Rectal smooth muscle tissue (tissue), 1 donor: ENCODE results near the gene OR2V1.
"Not testable (repeated sequence)": the region's sequence is repeated elsewhere in the genome, so short reads cannot be mapped to it uniquely, and the experiment has no call there.

Experiments used
- H3K27ac ChIP-seq: one replicate; pipeline ENCODE4 v1.7.0; 2013; ENCODE audit warnings: low read depth, low read length, inconsistent platforms
- H3K27me3 ChIP-seq: one replicate; pipeline ENCODE4 v1.7.0; 2013; ENCODE audit warnings: low read length; ENCODE audit not compliant: control insufficient read depth, insufficient read depth
- H3K36me3 ChIP-seq: one replicate; pipeline ENCODE4 v1.7.0; 2013; ENCODE audit warnings: low read length; ENCODE audit not compliant: control insufficient read depth, insufficient read depth
- H3K4me1 ChIP-seq: one replicate; pipeline ENCODE4 v1.7.0; 2013; ENCODE audit warnings: low read length; ENCODE audit not compliant: control insufficient read depth, insufficient read depth
- H3K4me3 ChIP-seq: one replicate; pipeline ENCODE4 v1.7.0; 2013; ENCODE audit warnings: low read length
- H3K9ac ChIP-seq: one replicate; pipeline ENCODE4 v1.7.0; 2013; ENCODE audit warnings: low read length

Gene OR2V1

DNA sequence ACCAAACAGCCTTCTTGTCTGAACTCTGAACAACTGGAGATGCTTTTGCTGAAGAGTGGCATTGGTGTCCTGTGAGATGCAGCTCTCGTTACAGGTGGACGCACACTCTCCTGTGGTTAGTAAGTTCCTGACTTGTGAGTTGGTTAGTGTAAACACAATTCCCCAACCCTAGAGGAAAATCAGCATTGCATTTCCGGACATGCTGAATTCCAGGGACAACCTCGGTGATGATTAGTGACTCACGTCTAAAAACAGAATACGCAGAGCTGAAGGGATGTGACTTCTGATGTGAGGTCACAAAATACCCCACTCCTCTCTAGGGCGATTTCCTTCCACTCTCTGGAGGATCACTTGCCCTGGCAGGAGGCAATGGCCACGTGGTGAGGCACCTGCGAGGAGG is 21.4 kb upstream of the OR2V1 start:
- H3K36me3 ChIP-seq, result no peaks in the 10 kb centered on the region
- H3K27ac ChIP-seq, result no peak overlapping the region
- no peak overlapping the region for H3K4me3 ChIP-seq
- no peak overlapping the region for H3K9ac ChIP-seq
- H3K4me1 ChIP-seq, result no peaks in the 10 kb centered on the region
- H3K27me3 ChIP-seq, result peaks cover 6% of the 10 kb centered on the region

DNA sequence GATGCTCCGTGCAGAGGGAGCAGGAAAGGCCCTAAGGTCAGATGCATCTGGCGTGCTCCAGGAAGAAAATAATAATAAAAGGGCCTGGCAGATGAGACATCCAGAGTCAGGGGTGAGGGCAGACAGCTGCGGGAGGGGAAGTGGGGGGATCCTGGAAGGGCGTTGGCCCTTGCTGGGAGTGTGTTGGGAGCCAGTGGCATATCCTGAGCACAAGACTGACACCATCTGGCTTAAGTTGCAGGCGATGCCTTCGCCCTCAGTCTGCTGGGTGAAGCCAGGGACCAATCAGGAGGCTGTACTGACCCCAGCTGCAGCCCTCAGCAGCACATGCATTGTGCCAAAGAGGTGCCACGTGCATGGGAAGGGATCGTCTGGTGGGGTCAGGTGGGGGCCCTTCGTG is 20.2 kb upstream of the OR2V1 start:
- no peak overlapping the region for H3K4me3 ChIP-seq
- H3K9ac ChIP-seq, result no peak overlapping the region
- no peak overlapping the region for H3K27ac ChIP-seq
- no peaks in the 10 kb centered on the region for H3K36me3 ChIP-seq
- peaks cover 6% of the 10 kb centered on the region for H3K27me3 ChIP-seq
- no peaks in the 10 kb centered on the region for H3K4me1 ChIP-seq

DNA sequence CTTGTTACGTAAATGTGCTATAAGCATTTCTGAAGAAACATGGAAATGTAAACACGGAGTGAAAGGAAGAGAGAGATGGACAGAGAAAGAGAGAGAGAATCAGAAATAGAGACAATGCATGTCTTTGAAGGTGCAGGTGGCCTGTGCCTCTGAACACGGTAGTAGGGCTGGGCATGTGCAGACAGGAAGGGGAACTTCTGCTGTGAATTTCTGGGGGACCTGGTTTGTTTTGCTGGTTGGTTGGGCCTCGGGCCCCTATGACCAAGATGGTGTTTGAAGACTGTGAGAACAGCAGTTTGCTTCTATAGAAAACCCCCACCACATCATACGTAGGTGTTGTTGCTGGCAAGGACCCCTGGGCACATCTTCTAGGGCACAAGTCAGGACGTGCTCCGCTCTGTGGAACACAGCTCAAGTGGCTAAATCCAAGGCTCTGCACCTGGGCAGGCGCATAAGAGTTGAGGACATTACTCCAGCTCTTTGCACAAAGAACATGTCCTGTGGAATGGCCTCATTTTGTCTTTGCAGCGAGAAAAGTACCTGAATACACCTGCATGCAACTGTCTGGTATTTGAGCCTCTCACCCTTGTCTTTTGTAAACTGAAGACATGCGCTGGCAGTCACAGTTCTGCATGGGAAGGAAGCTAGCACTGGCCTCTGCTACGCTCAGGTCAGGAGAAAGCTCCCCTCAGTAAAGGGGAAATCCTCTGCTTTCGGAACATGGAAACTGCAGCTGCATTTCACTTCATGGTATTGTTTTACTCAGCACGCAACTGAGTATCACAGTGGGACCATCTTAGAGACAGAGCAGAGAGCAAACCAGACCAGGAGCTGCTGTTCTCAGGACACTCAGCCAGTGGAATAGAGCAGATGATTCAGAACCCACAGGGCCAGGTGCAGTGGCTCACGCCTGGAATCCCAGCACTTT is 19.1 kb upstream of the OR2V1 start:
- Histone ChIP-seq H3K4me1 (no peaks in the 10 kb centered on the region), H3K4me3 (no peak overlapping the region), H3K27me3 (peaks cover 6% of the 10 kb centered on the region), H3K36me3 (no peaks in the 10 kb centered on the region), H3K27ac (no peak overlapping the region), H3K9ac (no peak overlapping the region)

DNA sequence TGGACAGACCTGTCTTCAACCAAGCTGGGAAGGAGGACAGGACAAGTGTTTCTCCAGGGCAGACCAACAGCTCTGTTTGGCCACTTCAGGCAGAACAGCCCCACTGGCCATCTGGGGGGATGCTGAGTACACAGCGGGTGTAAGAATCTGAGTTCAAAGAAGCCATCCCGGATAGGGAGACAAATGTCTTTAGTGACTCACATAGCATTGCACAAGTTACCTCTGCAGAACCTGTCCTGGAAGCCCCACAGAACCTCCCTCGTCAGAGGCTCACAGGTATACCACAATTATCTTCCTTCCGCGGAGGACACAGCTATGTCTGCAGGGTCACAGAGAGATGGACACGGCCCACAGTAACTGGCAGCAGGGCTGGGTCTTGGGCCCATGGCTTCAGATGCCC is 18.4 kb upstream of the OR2V1 start:
- no peak overlapping the region for H3K4me3 ChIP-seq
- no peaks in the 10 kb centered on the region for H3K4me1 ChIP-seq
- H3K27me3 ChIP-seq, result peaks cover 6% of the 10 kb centered on the region
- H3K27ac ChIP-seq, result no peak overlapping the region
- H3K36me3 ChIP-seq, result no peaks in the 10 kb centered on the region
- no peak overlapping the region for H3K9ac ChIP-seq

DNA sequence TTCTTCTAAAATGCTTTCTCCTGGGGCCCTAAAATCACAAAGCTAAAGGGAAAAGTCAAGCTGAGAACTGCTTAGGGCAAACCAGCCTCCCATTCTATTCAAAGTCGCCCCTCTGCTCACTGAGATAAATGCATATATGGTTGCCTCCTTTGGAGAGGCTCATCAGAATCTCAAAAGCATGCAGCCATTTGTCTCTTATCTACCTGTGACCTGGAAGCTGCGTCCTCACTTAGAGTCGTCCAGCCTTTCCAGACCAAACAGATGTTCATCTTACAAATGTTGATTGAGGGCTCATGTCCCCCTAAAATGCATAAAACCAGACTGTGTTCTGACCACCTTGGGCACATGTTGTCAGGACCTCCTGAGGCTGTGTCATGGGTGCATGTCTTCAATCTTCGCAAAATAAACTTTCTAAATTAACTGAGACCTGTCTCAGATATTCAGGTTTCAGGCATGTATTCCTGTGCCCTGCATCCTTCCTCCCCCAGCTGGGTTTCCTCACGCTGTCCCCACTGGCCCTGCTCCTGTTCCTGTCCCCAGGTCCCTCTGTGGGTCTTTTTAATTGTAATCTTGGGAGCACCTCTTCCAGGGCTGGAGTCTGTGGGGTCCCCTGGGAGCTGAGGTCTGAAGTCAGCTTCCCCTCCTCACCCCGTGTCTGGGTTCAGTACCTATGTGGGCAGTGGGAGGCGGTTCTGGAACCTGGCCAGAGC is 16.1 kb upstream of the OR2V1 start, which contains the start of gene OR2V2:
Gene OR2V2, plus strand, starts transcription at position 660 of the 710 bp plus-strand sequence. CDS start 7,357 bp downstream, outside the sequence.
- not testable (repeated sequence) for H3K4me1 ChIP-seq, H3K27me3 ChIP-seq

DNA sequence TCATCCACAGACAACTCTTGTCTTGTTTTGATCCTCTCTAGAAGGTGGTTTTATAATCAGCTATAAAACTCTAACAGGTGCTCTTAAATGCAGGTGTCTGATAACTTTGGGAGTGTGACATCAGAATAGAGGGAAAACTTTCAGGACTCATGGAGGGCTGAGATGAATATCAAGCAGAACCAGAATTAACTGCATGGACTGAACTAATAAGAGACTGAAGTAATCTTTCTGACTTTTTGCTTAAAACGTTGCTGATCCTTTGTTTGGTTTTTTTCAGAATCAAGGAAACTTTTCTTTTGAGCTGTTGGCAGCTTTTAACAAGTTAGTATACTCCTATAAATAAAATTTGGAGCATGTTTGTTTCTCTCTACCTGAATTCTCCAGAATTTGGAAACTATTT is 14.2 kb upstream of the OR2V1 start:
- H3K4me1 ChIP-seq, result no peaks in the 10 kb centered on the region
- H3K4me3 ChIP-seq, result no peak overlapping the region
- no peaks in the 10 kb centered on the region for H3K27me3 ChIP-seq
- H3K27ac ChIP-seq, result no peak overlapping the region
- no peaks in the 10 kb centered on the region for H3K36me3 ChIP-seq
- H3K9ac ChIP-seq, result no peak overlapping the region

More for the DNA sequence above, 16.1 kb upstream of the OR2V1 start, which contains the start of gene OR2V2:
- H3K27ac ChIP-seq, H3K9ac ChIP-seq, H3K4me3 ChIP-seq, H3K36me3 ChIP-seq: not testable (repeated sequence)

DNA sequence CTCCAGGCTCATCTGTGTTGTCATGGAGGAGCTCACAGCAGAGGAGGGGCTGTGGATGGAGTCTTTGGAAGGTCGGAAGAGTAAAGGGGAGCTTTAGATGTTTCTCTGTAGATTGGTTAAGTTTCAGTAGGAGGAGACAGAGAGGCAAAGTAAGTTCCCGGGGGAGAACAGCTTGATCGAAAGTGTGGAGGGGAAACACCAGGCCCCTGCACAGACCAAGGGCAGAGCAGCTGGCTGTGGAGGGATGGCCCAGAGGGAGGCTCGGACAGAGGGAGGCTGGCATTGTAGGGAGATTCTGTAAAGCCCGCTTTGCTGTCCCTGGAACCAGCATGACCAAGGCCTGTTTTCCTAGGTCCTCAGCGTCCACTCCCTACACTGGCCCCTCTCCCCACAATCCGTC is 11.1 kb upstream of the OR2V1 start:
- no peaks in the 10 kb centered on the region for H3K27me3 ChIP-seq
- no peaks in the 10 kb centered on the region for H3K4me1 ChIP-seq
- no peak overlapping the region for H3K27ac ChIP-seq
- no peaks in the 10 kb centered on the region for H3K36me3 ChIP-seq
- H3K9ac ChIP-seq, result no peak overlapping the region
- H3K4me3 ChIP-seq, result no peak overlapping the region

DNA sequence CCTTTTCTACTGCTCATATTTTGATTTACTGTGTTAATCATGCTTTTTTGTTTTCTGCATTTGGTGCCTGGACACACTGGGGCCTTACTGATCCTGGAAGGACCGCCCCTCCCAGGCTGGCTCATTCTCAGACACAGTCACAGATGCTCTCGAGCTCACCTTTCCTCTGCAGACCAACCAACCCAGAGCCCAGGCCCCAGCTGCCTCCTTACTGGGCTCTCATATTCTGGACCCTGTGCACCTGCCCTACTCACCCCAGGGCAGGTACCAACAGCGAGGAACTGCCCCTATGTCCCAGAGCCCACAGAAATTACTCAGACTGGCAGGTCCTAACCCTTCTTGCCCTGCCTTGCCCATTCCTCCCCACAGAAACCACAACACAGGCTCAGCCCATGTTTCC is 9.8 kb upstream of the OR2V1 start:
- no peak overlapping the region for H3K4me3 ChIP-seq
- no peak overlapping the region for H3K27ac ChIP-seq
- no peaks in the 10 kb centered on the region for H3K4me1 ChIP-seq
- H3K27me3 ChIP-seq, result no peaks in the 10 kb centered on the region
- no peaks in the 10 kb centered on the region for H3K36me3 ChIP-seq
- no peak overlapping the region for H3K9ac ChIP-seq

DNA sequence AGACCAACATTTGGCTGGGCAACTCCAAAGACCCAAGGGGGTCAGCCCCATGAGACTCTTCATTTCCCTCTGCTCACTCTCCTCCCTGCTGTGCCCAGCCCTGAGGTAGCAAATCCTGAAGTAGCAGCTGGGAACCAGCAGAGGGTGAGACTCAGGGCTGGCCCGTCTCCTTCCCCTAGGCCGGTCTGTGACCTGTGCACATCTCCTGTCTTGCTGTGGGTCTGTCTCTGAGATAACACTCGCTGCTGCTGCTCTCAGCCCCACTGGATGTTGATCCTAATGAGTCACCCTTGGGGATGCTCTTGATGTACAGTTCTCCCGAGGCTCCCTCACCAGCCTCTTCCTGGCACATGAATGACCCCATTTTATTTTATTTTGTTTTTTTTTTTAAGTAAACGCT is 7.3 kb upstream of the OR2V1 start:
- no peaks in the 10 kb centered on the region for H3K36me3 ChIP-seq
- no peaks in the 10 kb centered on the region for H3K4me1 ChIP-seq
- no peaks in the 10 kb centered on the region for H3K27me3 ChIP-seq
- no peak overlapping the region for H3K4me3 ChIP-seq
- H3K9ac ChIP-seq, result no peak overlapping the region
- no peak overlapping the region for H3K27ac ChIP-seq

DNA sequence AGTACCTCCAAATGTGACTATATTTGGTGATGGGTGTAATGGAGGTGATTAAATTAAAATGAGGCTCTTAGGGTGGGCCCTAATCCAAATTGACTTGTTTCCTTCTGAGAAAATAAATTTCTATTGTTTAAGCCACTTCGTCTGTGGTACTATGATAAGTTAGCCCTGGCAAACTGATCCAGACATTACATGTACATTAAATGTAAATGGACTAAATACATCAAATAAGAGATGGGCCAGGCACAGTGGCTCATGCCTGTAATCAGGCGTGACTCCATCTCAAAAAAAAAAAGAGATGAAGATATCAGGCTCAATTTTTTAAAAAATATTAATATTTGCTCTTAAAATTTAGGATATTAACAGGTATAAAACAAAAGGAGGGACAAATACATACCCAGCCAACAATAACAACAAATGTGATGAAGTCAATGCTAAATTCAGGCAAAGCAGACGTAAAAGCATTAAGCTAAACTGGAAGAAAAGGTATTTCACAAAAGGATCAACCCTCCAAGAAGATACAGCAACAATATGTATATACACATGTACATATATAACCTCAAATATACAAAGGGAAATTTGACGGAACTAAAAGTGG is 5.5 kb upstream of the OR2V1 start:
- Histone ChIP-seq H3K36me3 (no peaks in the 10 kb centered on the region), H3K4me3 (no peak overlapping the region), H3K4me1 (no peaks in the 10 kb centered on the region), H3K27me3 (no peaks in the 10 kb centered on the region), H3K9ac (no peak overlapping the region), H3K27ac (no peak overlapping the region)

DNA sequence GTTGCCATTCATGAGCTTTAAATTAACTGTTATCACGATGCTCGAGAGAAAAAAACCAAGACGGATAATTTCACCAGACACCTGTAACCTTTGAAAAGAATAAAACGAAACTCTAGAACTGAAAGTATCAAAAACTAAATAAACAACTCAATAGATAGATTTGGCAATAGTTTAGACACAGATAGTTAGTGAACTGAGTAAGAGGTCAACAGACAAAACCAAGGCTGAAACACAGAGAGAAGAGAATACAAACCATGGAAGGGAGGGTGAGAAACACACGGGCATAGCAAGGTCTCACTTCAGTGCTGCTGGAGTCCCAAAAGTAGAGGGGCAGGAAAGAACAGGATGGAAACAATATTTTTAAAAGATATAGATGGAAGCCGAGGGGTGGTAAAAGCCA is 3.3 kb upstream of the OR2V1 start:
- Histone ChIP-seq H3K9ac (no peak overlapping the region), H3K27me3 (no peaks in the 10 kb centered on the region), H3K36me3 (no peaks in the 10 kb centered on the region), H3K27ac (no peak overlapping the region), H3K4me3 (no peak overlapping the region), H3K4me1 (no peaks in the 10 kb centered on the region)

DNA sequence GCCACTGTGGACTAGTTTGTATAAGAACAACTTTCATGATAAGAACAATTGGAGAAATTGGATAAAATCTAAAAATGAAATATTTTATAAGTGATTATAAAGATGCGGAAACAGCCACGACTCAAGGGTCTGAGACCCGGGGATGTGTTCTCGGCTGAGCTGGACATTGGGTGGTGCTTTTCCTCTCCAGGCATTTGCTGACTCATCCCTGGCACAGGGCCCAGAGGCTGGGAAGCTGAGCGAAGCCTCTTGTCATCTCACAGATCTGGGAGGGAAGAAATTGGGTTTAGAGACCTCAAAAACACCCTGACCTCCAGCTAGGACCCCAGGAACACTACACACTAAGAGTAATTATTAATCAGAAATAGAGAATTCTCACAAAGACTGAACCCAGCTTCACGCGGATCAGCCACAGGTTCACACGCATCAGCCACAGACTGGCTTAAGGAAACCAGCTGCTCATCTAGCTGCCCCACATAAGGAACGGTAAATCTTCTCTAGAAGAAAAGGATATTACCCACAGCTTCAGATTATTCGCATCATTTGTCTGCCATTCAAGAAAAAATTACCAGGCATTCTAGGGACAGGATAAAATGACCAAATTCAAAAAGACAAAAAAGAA is 2.8 kb upstream of the OR2V1 start:
- no peaks in the 10 kb centered on the region for H3K4me1 ChIP-seq
- H3K9ac ChIP-seq, result no peak overlapping the region
- H3K27me3 ChIP-seq, result no peaks in the 10 kb centered on the region
- no peak overlapping the region for H3K4me3 ChIP-seq
- no peaks in the 10 kb centered on the region for H3K36me3 ChIP-seq
- no peak overlapping the region for H3K27ac ChIP-seq
